K562 (cell line): Measurements from ENCODE around the gene NINJ2. TPM values are rescaled to one million over a fixed set of nuclear protein-coding genes. Genes with fewer than 3 reads are reported as not detected.
A peak's percentile ranks its signal among the peaks of the same experiment; 100 is the strongest.

Experiments used
- ATAC-seq: fragments of 200-7000 bp; cut with Tn5 transposase; 3 replicates; pipeline ENCODE4 v1.9.1; 2020; ENCODE audit warnings: moderate library complexity
- BruUV-seq: library from RNA; stranded (reverse); fragments of 400-500 nt; replicated peaks from 2 replicates; lab custom pipeline; 2021; lab: Mats Ljungman, UMichigan
- CTCF ChIA-PET: fragments of 300-600 bp; formaldehyde crosslinking; extraction: SDS; loops from one replicate; lab custom pipeline; 2021; ENCODE audit warnings: low intra/inter-chr PET ratio; lab: Yijun Ruan, JAX
- POLR2A ChIA-PET: fragments of 300-600, 350-650 bp; sonication (Branson Sonifier 250); formaldehyde crosslinking; extraction: SDS; loops from one replicate; lab custom pipeline; 2021; ENCODE audit warnings: antibody characterized with exemption, inconsistent platforms; lab: Yijun Ruan, JAX
- DNase-seq, 4 experiments: peaks; one replicate each; pipeline versions ENCODE4 v3.0.0 to v3.0.0-alpha.2; 2011 to 2018; ENCODE audit warnings: low spot score in 3 of 4, mixed read lengths in 3 of 4; ENCODE audit errors: extremely low read depth in 1 of 4
- FAIRE-seq: peaks from 2 replicates; lab custom pipeline; 2011; peaks lifted over from hg19 to GRCh38; lab: Jason Lieb, UNC
- H2AFZ ChIP-seq: 2 replicates; pipeline ENCODE4 v1.6.0; 2011; ENCODE audit warnings: low read depth, low read length, control low read depth, inconsistent platforms
- H3K27ac ChIP-seq: fragments of 200-600 bp; 3 replicates; pipeline ENCODE4 v1.8.0; 2011; ENCODE audit warnings: low read depth, mild to moderate bottlenecking, control low read depth, inconsistent platforms, low read length, moderate library complexity, mixed read lengths; ENCODE audit errors: extremely low read depth
- H3K27me3 ChIP-seq, 2 experiments: fragments of 300-600 bp in 1 of 2; 2 replicates in 1 of 2; 3 replicates in 1 of 2; pipeline versions ENCODE4 v1.6.0 to v1.8.0; 2011; ENCODE audit warnings: inconsistent platforms in 2 of 2, low read length in 2 of 2, mild to moderate bottlenecking in 1 of 2, mixed read lengths in 1 of 2, moderate library complexity in 1 of 2; ENCODE audit not compliant: control insufficient read depth in 2 of 2, insufficient read depth in 2 of 2
- H3K36me3 ChIP-seq: fragments of 300-600 bp; 3 replicates; pipeline ENCODE4 v1.8.0; 2011; ENCODE audit warnings: mild to moderate bottlenecking, low read length, inconsistent platforms; ENCODE audit not compliant: control insufficient read depth, insufficient read depth
- H3K4me1 ChIP-seq, 2 experiments: fragments of 200-600 bp in 1 of 2; replicated peaks in 1 of 2; 2 replicates in 1 of 2; 3 replicates in 1 of 2; pipeline versions ENCODE4 v1.5.1 to v1.8.0; 2011; ENCODE audit warnings: inconsistent platforms in 2 of 2, low read length in 2 of 2, mild to moderate bottlenecking in 1 of 2, mixed read lengths in 1 of 2, moderate library complexity in 1 of 2; ENCODE audit not compliant: control insufficient read depth in 2 of 2, insufficient read depth in 2 of 2
- H3K4me2 ChIP-seq: 2 replicates; pipeline ENCODE4 v1.6.1; 2011; ENCODE audit warnings: low read length, control low read depth, inconsistent platforms, mixed read lengths; ENCODE audit not compliant: insufficient read depth
- H3K4me3 ChIP-seq: fragments of 200-600 bp; sonication (generic), shearing (Covaris generic); 2 replicates; pipeline ENCODE4 v1.5.1; 2016; ENCODE audit warnings: control low read depth, inconsistent platforms
- H3K79me2 ChIP-seq: fragments of 200-600 bp; 3 replicates; pipeline ENCODE4 v1.8.0; 2011; ENCODE audit warnings: low read length, inconsistent platforms; ENCODE audit not compliant: control insufficient read depth, insufficient read depth
- H3K9ac ChIP-seq, 2 experiments: 2 replicates each; pipeline versions ENCODE4 v1.6.0 to v1.6.1; 2011; ENCODE audit warnings: low read depth in 2 of 2, low read length in 2 of 2, control low read depth in 1 of 2, inconsistent platforms in 1 of 2, mild to moderate bottlenecking in 1 of 2, mixed read lengths in 1 of 2; ENCODE audit not compliant: insufficient read depth in 1 of 2
- H3K9me1 ChIP-seq: one replicate; pipeline ENCODE4 v1.6.0; 2011; ENCODE audit warnings: inconsistent platforms, mild to moderate bottlenecking, low read length, moderate library complexity; ENCODE audit not compliant: control insufficient read depth, insufficient read depth
- H3K9me3 ChIP-seq: replicated peaks from 2 replicates; pipeline ENCODE4 v1.5.1; 2011; ENCODE audit warnings: low read depth, low read length, inconsistent platforms; ENCODE audit not compliant: control insufficient read depth, insufficient read depth
- H4K20me1 ChIP-seq: replicated peaks from 2 replicates; pipeline ENCODE4 v1.6.1; 2011; ENCODE audit warnings: low read length, inconsistent platforms, mixed read lengths; ENCODE audit not compliant: control insufficient read depth, insufficient read depth
- ATF3 ChIP-seq, 2 experiments: fragments of 450-650 bp in 1 of 2; sonication (generic) in 1 of 2; formaldehyde crosslinking in 1 of 2; IDR thresholded peaks in 1 of 2; conservative IDR thresholded peaks in 1 of 2; 2 replicates each; pipeline versions ENCODE4 v1.6.1 to v1.8.1; 2016 to 2023; ENCODE audit warnings: mild to moderate bottlenecking in 2 of 2, moderate library complexity in 2 of 2, inconsistent platforms in 1 of 2, missing genetic modification reagents in 1 of 2
- BRF2 ChIP-seq: IDR thresholded peaks from 3 replicates; pipeline ENCODE4 v1.6.1; 2011; ENCODE audit warnings: borderline replicate concordance, mild to moderate bottlenecking; ENCODE audit not compliant: insufficient read length, insufficient read depth
- CCNT2 ChIP-seq: IDR thresholded peaks from 2 replicates; pipeline ENCODE4 v1.6.1; 2011; ENCODE audit warnings: borderline replicate concordance, low read depth, mild to moderate bottlenecking, moderate library complexity, mixed read lengths, low read length; ENCODE audit not compliant: insufficient read length; ENCODE audit errors: extremely low read depth
- EZH2 ChIP-seq: IDR thresholded peaks from 2 replicates; pipeline ENCODE4 v1.6.1; 2012; ENCODE audit warnings: low read depth, mild to moderate bottlenecking, inconsistent platforms, low read length, borderline replicate concordance
- HEY1 ChIP-seq: fragments of 250-450 bp; sonication (Bioruptor Pico); IDR thresholded peaks from 2 replicates; pipeline ENCODE4 v1.5.0; 2020; ENCODE audit warnings: mild to moderate bottlenecking, moderate library complexity, borderline replicate concordance
- KLF10 ChIP-seq: fragments of 250-450 bp; sonication (Bioruptor Pico); IDR thresholded peaks from 2 replicates; pipeline ENCODE4 v1.6.1; 2021; ENCODE audit warnings: matching md5 sums
- NELFE ChIP-seq: IDR thresholded peaks from 2 replicates; pipeline ENCODE4 v1.6.1; 2011; ENCODE audit warnings: mild to moderate bottlenecking; ENCODE audit not compliant: insufficient read depth, insufficient read length
- NRF1 ChIP-seq, 2 experiments: fragments of 450-650 bp; IDR thresholded peaks in 1 of 2; conservative IDR thresholded peaks in 1 of 2; 2 replicates each; pipeline ENCODE4 v1.6.1; 2014; ENCODE audit warnings: mild to moderate bottlenecking in 2 of 2
- POLR2AphosphoS2 ChIP-seq: IDR thresholded peaks from 2 replicates; pipeline ENCODE4 v1.6.1; 2012; ENCODE audit warnings: low read length, improper control_type of control experiment
- POLR2AphosphoS5 ChIP-seq: IDR thresholded peaks from 2 replicates; pipeline ENCODE4 v1.6.1; 2011; ENCODE audit warnings: mild to moderate bottlenecking, low read depth, low read length, moderate library complexity; ENCODE audit not compliant: control insufficient read depth, insufficient read depth
- RBFOX2 ChIP-seq: fragments of 200-400 bp; formaldehyde crosslinking; IDR thresholded peaks from 2 replicates; pipeline ENCODE4 v1.6.1; 2017; ENCODE audit warnings: low read depth, mild to moderate bottlenecking, low read length, moderate library complexity
- TRIM28 ChIP-seq: fragments of 450-650 bp; IDR thresholded peaks from 2 replicates; pipeline ENCODE4 v1.6.1; 2017
- ZBED1 ChIP-seq: IDR thresholded peaks from 2 replicates; pipeline ENCODE4 v1.6.1; 2014
- ZFX ChIP-seq: sonication (generic); formaldehyde crosslinking; IDR thresholded peaks from 2 replicates; pipeline ENCODE4 v1.8.0; 2022; ENCODE audit warnings: mild to moderate bottlenecking, missing genetic modification reagents, moderate library complexity
- ZNF134 ChIP-seq: fragments of 250-450 bp; sonication (Bioruptor Pico); conservative IDR thresholded peaks from 2 replicates; pipeline ENCODE4 v1.4.0; 2020
- ZNF695 ChIP-seq: fragments of 450-650 bp; formaldehyde crosslinking; IDR thresholded peaks from 2 replicates; pipeline ENCODE4 v1.4.0; 2020; ENCODE audit warnings: mild to moderate bottlenecking, moderate library complexity
- WGBS: fragments of 100-300 bp; shearing (Covaris generic); methylation state at CpG from one replicate; pipeline ENCODE4 v1.1.6; 2016; ENCODE audit warnings: low coverage, mixed read lengths; ENCODE audit not compliant: insufficient coverage; ENCODE audit errors: missing lambda C conversion rate; 5-methylcytosine and 5-hydroxymethylcytosine counted together
- in situ Hi-C: fragments of 300-500 bp; cut with MboI; formaldehyde crosslinking; loops from 4 replicates; pipeline ENCODE4 v1.15.0; 2018; ENCODE audit warnings: inconsistent platforms, mixed read lengths
- intact Hi-C: fragments of 100-400 bp; cut with micrococcal nuclease; formaldehyde crosslinking; loops from 2 replicates; pipeline ENCODE4 v1.14.2; 2022
- polyA plus RNA-seq, 8 experiments: library from polyadenylated mRNA; depleted of rRNA in 4 of 8; stranded (reverse) in 5 of 8; unstranded in 3 of 8; fragments of >200 nt; fragmentation: Nextera tagmentation in 2 of 8; fragmentation: Illumina TruSeq in 1 of 8; extraction: Ambion mirVana in 2 of 8; extraction: Trizol in 1 of 8; gene quantifications; 2 replicates each; pipeline versions ENCODE4 v1.2.1 to v1.2.3, GENCODE V29; 2011 to 2014; ENCODE audit warnings: inconsistent platforms in 1 of 8, missing spikeins in 1 of 8
- total RNA-seq, 7 experiments: library from RNA; depleted of rRNA in 6 of 7; stranded (reverse); fragments of >200 nt in 6 of 7; fragmentation: Illumina TruSeq in 2 of 7; extraction: Trizol in 2 of 7; gene quantifications; 2 replicates each; pipeline versions ENCODE4 v1.2.1 to v1.2.3, GENCODE V29; 2011 to 2021; ENCODE audit warnings: low replicate concordance in 1 of 7

NINJ2 gene
- total and polyA plus RNA-seq, 9 of the 15 experiments (the other 6 are each of a cell fraction or from before 2014, with no cell fraction given) = 2.6 to 16.0 (median 4.5) TPM

DNA sequence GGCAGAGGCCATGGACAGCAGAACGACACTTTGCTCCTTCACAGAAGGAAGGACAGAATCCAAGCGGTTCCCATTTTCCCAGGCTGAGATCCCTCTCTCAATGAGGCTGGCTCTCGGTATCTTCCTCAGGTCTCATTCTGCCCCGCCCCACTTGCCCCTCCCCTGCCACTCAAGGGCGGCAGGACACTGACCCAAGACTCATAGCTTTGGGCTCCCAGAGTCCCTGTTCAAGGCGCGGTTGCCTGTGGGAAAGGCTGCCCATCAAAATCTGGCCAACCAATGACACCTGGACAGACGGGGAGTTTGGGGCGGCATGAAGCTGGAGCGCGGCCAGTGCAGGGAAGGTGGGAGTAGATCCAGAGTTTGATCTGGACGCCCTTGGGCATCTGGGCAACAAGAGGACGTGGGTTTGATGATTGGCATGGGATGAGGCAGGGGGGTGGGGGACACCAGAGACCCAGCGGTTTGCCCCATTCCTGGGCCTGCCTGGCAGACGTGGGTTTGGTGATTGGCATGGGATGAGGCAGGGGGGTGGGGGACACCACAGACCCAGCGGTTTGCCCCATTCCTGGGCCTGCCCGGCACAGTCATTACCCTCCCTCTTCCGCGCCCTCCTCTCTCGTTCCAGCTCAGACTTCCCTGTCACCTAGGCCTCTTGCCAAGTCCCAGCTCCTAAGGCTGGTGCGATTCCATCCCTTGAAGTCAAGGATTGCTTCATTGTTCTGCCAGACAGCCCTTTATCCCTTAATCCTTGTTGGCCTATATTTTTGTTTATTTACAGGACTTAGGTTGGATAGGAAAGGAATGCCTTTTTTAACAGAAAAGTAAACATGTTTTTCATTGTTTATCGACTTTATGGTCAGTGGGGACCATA, 92.1 kb downstream of the NINJ2 start (continued):
- TF ChIP-seq CCNT2 = no peak
- no peak for TF ChIP-seq HEY1 (CRISPR knock-in tag)
- TF ChIP-seq RBFOX2 = 0 out of 2 replicates have a peak, but pooled peaks have one; percentile 6
- TF ChIP-seq EZH2 = no peak
- TF ChIP-seq, all 486 proteins: peak for 3

- Histone ChIP-seq H3K4me3 (peak overlapping the region; percentile 56), H2AFZ (peak overlapping the region; percentile 81), H4K20me1 (no peaks in the 10 kb centered on the region), H3K9me3 (no peaks in the 10 kb centered on the region), H3K36me3 (no peaks in the 10 kb centered on the region), H3K27me3 (no peaks in the 10 kb centered on the region), H3K9me1 (no peaks in the 10 kb centered on the region), H3K79me2 (no peaks in the 10 kb centered on the region), H3K27ac (peak overlapping the region; percentile 34; the same call in 1 of the 3 replicates), H3K4me2 (peak overlapping the region; percentile 80), H3K9ac (peak overlapping the region; percentile 21 to 85; a peak in 3 of 4 replicates), H3K4me1 (peaks cover 15 to 44% of the 10 kb centered on the region in 2 experiments; a peak in 4 of 5 replicates)
- 12% methylated on average over 14 of the region's 22 CpGs for WGBS
- in situ Hi-C loops (loop anchor here (5.0 to 25.0 kb wide), 3 partner anchors 182 to 1017 kb away; partner anchors contain the start of genes FBXL14, RAD52 and WNK1), intact Hi-C loops (loop anchor here (5.0 to 10.0 kb wide), 3 partner anchors 377 to 1034 kb away; partner anchors contain the start of gene RAD52)
- DNase-seq (peak; percentile 62 to 73 (median 70)), FAIRE-seq (no peak), ATAC-seq (peak; percentile 68)
- BruUV-seq = no TSS peak
- CTCF ChIA-PET = interaction anchor here (1.2 to 2.4 kb wide), 4 partner anchors 181 to 379 kb away, joined by 3 to 20 read pairs (median 14); partner anchors contain the start of genes RAD52 and WNK1
- POLR2A ChIA-PET = interaction anchor here (0.6 to 1.2 kb wide), 6 partner anchors 177 to 524 kb away, joined by 3 to 5 read pairs (median 3); partner anchors contain the start of gene WNK1
- TF ChIP-seq ZNF695 = no peak
- no peak for TF ChIP-seq ZNF134 (CRISPR knock-in tag)
- TF ChIP-seq NELFE = no peak
- no peak for TF ChIP-seq ZBED1
- TF ChIP-seq NRF1 (conservative IDR thresholded peaks at IDR 0.05 in 1 of 2, IDR thresholded peaks at IDR 0.05 in 1 of 2) = no peak
- no peak for TF ChIP-seq POLR2AphosphoS5
- no peak for TF ChIP-seq POLR2AphosphoS2
- TF ChIP-seq ATF3 (IDR thresholded peaks at IDR 0.05) = peak; percentile 74
- TF ChIP-seq ATF3 (CRISPR knock-in tag; conservative IDR thresholded peaks at IDR 0.05) = no peak
- no peak for TF ChIP-seq TRIM28
- TF ChIP-seq KLF10 (CRISPR knock-in tag) = no peak
- TF ChIP-seq BRF2 = no peak
- peak; percentile 64 for TF ChIP-seq ZFX (CRISPR knock-in tag)
Observed at GRCh38 chr12:570435-570920, 92.8 kb downstream of the NINJ2 start.
